SK-N-SH treated with all-trans-retinoic acid at 6 μM for 48 hours (cell line): ENCODE data around the gene ORM1.

Experiments used
- ATAC-seq: fragments of 200-7000 bp; cut with Tn5 transposase; 3 replicates; pipeline ENCODE4 v1.9.1; 2020; ENCODE audit warnings: mild to moderate bottlenecking, moderate library complexity
- ARNTL ChIP-seq: fragments of 450-650 bp; formaldehyde crosslinking; IDR thresholded peaks from 2 replicates; pipeline ENCODE4 v1.5.0; 2020; ENCODE audit warnings: low read depth, mild to moderate bottlenecking, moderate library complexity, borderline replicate concordance
- BACH2 ChIP-seq: fragments of 250-450 bp; sonication (Bioruptor Pico); IDR thresholded peaks from 2 replicates; pipeline ENCODE4 v1.9.0; 2021; ENCODE audit warnings: mild to moderate bottlenecking, borderline replicate concordance
- CSDC2 ChIP-seq: fragments of 250-450 bp; sonication (Bioruptor Pico); IDR thresholded peaks from 2 replicates; pipeline ENCODE4 v1.5.0; 2020; ENCODE audit warnings: mild to moderate bottlenecking, moderate library complexity
- GLIS3 ChIP-seq: fragments of 250-450 bp; sonication (Bioruptor Pico); IDR thresholded peaks from 2 replicates; pipeline ENCODE4 v1.5.0; 2020; ENCODE audit warnings: mild to moderate bottlenecking, moderate library complexity
- ISL1 ChIP-seq: fragments of 250-450 bp; sonication (Bioruptor Pico); IDR thresholded peaks from 2 replicates; pipeline ENCODE4 v2.1.2; 2022; ENCODE audit warnings: mild to moderate bottlenecking, moderate library complexity
- OSR1 ChIP-seq: fragments of 250-450 bp; sonication (Bioruptor Pico); IDR thresholded peaks from 2 replicates; pipeline ENCODE4 v1.8.0; 2022; ENCODE audit warnings: moderate library complexity, mild to moderate bottlenecking, inconsistent platforms
- PPARA ChIP-seq: fragments of 250-450 bp; sonication (Bioruptor Pico); IDR thresholded peaks from 2 replicates; pipeline ENCODE4 v1.5.0; 2020; ENCODE audit warnings: mild to moderate bottlenecking, borderline replicate concordance
- RARB ChIP-seq: fragments of 250-450 bp; sonication (Bioruptor Pico); IDR thresholded peaks from 2 replicates; pipeline ENCODE4 v1.8.0; 2021; ENCODE audit warnings: mild to moderate bottlenecking, moderate library complexity
- SNAI2 ChIP-seq: fragments of 250-450 bp; sonication (Bioruptor Pico); IDR thresholded peaks from 2 replicates; pipeline ENCODE4 v1.5.0; 2020; ENCODE audit warnings: mild to moderate bottlenecking, moderate library complexity
- TCF4 ChIP-seq: fragments of 250-450 bp; sonication (Bioruptor Pico); IDR thresholded peaks from 2 replicates; pipeline ENCODE4 v1.8.0; 2021; ENCODE audit warnings: mild to moderate bottlenecking, moderate library complexity, borderline replicate concordance
- ZC3H10 ChIP-seq: fragments of 250-450 bp; sonication (Bioruptor Pico); IDR thresholded peaks from 2 replicates; pipeline ENCODE4 v1.5.1; 2021; ENCODE audit warnings: mild to moderate bottlenecking, moderate library complexity
- ZFP3 ChIP-seq: fragments of 250-450 bp; sonication (Bioruptor Pico); IDR thresholded peaks from 2 replicates; pipeline ENCODE4 v1.5.0; 2020; ENCODE audit warnings: mild to moderate bottlenecking, moderate library complexity
- ZNF70 ChIP-seq: fragments of 450-650 bp; formaldehyde crosslinking; IDR thresholded peaks from 2 replicates; pipeline ENCODE4 v1.5.0; 2020; ENCODE audit warnings: mild to moderate bottlenecking, moderate library complexity
- ZNF8 ChIP-seq: fragments of 450-650 bp; formaldehyde crosslinking; IDR thresholded peaks from 2 replicates; pipeline ENCODE4 v1.5.0; 2020; ENCODE audit warnings: mild to moderate bottlenecking, moderate library complexity
- TF ChIP-seq, protein P1 (sequence below): fragments of 250-450 bp; sonication (Bioruptor Pico); IDR thresholded peaks from 2 replicates; pipeline ENCODE4 v1.8.0; 2020; ENCODE audit warnings: mild to moderate bottlenecking, moderate library complexity, borderline replicate concordance
- TF ChIP-seq, protein P2 (sequence below): fragments of 250-450 bp; sonication (Bioruptor Pico); IDR thresholded peaks from 2 replicates; pipeline ENCODE4 v1.5.1; 2020; ENCODE audit warnings: low read depth, mild to moderate bottlenecking, moderate library complexity
- TF ChIP-seq, protein P3 (sequence below): fragments of 250-450 bp; sonication (Bioruptor Pico); IDR thresholded peaks from 2 replicates; pipeline ENCODE4 v1.5.1; 2021; ENCODE audit warnings: mild to moderate bottlenecking, moderate library complexity
- TF ChIP-seq, protein P4 (sequence below): fragments of 250-450 bp; sonication (Bioruptor Pico); IDR thresholded peaks from 2 replicates; pipeline ENCODE4 v1.5.0; 2020; ENCODE audit warnings: mild to moderate bottlenecking, moderate library complexity

ORM1 gene

DNA sequence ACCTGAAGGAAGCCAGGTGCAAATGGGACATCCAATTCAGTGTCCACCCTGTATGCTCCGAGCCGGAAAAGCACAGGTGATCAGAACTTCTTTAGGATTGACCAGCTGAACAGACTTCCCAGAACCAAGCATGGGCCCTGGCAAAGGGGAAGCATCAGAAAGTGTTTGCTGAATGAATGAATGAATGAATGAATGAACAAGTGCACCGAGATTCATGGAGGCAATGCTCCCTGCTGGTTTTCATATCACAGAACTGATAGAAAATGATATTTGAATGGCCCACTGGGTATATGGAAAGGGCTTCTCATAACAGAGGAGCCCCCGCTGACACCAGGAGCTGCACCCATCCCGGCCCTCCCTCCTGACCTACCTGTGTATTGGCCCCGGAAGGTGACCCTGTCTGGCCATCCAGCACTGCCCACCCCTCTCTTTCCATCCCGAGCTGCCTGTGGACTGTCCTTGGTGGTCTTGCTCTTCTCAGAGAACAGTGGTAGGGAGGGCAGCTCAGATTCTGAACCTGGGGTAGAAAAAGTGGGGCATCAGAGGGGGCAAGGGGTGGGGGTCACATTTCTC lies 22.7 kb downstream of the ORM1 start:
- no peak for ATAC-seq
- TF ChIP-seq, protein P1, sequence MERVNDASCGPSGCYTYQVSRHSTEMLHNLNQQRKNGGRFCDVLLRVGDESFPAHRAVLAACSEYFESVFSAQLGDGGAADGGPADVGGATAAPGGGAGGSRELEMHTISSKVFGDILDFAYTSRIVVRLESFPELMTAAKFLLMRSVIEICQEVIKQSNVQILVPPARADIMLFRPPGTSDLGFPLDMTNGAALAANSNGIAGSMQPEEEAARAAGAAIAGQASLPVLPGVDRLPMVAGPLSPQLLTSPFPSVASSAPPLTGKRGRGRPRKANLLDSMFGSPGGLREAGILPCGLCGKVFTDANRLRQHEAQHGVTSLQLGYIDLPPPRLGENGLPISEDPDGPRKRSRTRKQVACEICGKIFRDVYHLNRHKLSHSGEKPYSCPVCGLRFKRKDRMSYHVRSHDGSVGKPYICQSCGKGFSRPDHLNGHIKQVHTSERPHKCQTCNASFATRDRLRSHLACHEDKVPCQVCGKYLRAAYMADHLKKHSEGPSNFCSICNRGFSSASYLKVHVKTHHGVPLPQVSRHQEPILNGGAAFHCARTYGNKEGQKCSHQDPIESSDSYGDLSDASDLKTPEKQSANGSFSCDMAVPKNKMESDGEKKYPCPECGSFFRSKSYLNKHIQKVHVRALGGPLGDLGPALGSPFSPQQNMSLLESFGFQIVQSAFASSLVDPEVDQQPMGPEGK = no peak
- TF ChIP-seq, protein P2, sequence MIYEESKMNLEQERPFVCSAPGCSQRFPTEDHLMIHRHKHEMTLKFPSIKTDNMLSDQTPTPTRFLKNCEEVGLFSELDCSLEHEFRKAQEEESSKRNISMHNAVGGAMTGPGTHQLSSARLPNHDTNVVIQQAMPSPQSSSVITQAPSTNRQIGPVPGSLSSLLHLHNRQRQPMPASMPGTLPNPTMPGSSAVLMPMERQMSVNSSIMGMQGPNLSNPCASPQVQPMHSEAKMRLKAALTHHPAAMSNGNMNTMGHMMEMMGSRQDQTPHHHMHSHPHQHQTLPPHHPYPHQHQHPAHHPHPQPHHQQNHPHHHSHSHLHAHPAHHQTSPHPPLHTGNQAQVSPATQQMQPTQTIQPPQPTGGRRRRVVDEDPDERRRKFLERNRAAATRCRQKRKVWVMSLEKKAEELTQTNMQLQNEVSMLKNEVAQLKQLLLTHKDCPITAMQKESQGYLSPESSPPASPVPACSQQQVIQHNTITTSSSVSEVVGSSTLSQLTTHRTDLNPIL (CRISPR knock-in tag) = no peak

DNA sequence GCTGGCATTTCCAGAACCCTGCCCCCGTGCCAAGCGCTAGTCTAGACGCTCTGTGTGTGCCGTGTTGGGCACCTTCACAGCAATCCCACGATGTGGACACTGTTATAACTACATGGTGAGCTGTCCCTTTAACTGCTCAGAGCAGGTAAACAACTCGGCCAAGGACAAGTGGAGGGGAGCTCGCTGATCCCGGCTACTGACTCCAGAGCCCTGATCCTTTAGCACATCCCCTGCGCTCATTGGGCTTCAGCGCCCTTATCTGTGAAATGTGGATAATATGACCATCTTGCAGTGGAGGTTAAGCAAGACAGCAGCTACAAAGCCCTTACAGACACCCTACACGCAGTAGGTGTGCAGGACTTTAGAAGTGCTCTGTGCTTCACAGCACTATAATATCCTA lies 23.2 kb downstream of the ORM1 start:
- TF ChIP-seq RARB (CRISPR knock-in tag) = no peak
- no peak for TF ChIP-seq TCF4
- no peak for TF ChIP-seq SNAI2
- TF ChIP-seq CSDC2 = no peak
- TF ChIP-seq, protein P3, sequence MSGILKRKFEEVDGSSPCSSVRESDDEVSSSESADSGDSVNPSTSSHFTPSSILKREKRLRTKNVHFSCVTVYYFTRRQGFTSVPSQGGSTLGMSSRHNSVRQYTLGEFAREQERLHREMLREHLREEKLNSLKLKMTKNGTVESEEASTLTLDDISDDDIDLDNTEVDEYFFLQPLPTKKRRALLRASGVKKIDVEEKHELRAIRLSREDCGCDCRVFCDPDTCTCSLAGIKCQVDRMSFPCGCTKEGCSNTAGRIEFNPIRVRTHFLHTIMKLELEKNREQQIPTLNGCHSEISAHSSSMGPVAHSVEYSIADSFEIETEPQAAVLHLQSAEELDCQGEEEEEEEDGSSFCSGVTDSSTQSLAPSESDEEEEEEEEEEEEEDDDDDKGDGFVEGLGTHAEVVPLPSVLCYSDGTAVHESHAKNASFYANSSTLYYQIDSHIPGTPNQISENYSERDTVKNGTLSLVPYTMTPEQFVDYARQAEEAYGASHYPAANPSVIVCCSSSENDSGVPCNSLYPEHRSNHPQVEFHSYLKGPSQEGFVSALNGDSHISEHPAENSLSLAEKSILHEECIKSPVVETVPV (CRISPR knock-in tag) = no peak
- TF ChIP-seq ZC3H10 = no peak
- no peak for TF ChIP-seq ARNTL
- no peak for TF ChIP-seq BACH2 (CRISPR knock-in tag)
- no peak for TF ChIP-seq OSR1 (CRISPR knock-in tag)
- no peak for ATAC-seq

DNA sequence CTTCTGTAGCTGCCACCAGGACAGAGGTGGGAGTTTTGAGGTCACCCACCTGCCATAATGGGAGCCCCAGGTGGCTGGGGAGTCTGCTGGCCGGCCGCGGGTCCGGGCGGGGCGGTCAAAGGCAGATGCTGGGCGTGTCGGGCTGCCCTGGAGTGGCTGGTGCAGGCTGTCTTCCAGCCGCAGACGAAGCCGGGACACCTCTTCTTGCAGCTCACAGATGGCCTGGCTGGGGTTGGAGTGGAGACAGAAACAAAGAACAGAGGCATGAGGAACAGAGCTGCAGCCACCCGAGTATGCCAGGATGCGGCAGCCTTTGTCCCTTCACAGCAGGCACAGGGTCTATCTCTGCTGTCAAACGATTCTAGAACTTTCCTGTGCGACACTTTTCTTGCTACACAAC lies 24.8 kb downstream of the ORM1 start:
- no peak for ATAC-seq
- TF ChIP-seq, protein P3 (CRISPR knock-in tag) = no peak
- TF ChIP-seq, protein P1 = no peak
- TF ChIP-seq ZNF70 (CRISPR knock-in tag) (no peak), OSR1 (CRISPR knock-in tag) (no peak), GLIS3 (no peak), TCF4 (no peak), ZFP3 (CRISPR knock-in tag) (no peak)
- TF ChIP-seq, protein P2 (CRISPR knock-in tag) = no peak

DNA sequence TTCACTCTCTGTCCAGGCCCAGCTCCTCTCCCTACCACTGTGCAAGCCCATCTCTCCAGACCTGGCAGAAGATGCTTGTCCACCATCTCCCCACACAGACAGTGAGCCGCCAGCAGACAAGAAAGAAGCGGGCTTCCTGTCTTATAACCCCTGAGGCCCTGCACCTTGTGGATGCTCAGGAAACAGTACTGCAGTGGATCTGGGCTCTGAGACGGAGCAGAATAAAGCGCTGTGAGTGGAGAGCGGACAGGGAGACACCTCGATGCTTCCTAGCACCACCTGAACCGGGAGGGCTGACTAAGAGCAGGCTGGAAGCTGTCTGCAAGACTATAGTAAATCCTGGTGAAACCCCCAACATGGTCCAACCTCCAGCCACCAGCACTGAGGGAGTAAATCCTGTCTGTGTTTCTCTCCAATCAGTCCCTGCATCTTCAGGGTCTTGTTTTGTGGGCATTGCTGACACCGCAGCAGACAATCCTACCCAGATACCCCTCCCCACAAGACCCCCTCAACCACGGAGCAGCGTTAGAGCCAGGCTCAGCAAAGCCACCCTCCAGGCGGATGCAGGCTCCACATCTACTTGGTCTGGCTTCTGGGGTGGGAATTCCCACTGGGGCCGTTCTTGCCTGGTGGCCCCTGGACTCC lies 25.5 kb downstream of the ORM1 start:
- peak; percentile 3 for ATAC-seq
- TF ChIP-seq PPARA (CRISPR knock-in tag) (no peak), ARNTL (no peak), SNAI2 (no peak), ISL1 (CRISPR knock-in tag) (no peak), TCF4 (no peak), ZC3H10 (no peak), ZNF8 (CRISPR knock-in tag) (no peak), ZNF70 (CRISPR knock-in tag) (no peak), CSDC2 (no peak), RARB (CRISPR knock-in tag) (no peak), GLIS3 (no peak)
- TF ChIP-seq, protein P4, sequence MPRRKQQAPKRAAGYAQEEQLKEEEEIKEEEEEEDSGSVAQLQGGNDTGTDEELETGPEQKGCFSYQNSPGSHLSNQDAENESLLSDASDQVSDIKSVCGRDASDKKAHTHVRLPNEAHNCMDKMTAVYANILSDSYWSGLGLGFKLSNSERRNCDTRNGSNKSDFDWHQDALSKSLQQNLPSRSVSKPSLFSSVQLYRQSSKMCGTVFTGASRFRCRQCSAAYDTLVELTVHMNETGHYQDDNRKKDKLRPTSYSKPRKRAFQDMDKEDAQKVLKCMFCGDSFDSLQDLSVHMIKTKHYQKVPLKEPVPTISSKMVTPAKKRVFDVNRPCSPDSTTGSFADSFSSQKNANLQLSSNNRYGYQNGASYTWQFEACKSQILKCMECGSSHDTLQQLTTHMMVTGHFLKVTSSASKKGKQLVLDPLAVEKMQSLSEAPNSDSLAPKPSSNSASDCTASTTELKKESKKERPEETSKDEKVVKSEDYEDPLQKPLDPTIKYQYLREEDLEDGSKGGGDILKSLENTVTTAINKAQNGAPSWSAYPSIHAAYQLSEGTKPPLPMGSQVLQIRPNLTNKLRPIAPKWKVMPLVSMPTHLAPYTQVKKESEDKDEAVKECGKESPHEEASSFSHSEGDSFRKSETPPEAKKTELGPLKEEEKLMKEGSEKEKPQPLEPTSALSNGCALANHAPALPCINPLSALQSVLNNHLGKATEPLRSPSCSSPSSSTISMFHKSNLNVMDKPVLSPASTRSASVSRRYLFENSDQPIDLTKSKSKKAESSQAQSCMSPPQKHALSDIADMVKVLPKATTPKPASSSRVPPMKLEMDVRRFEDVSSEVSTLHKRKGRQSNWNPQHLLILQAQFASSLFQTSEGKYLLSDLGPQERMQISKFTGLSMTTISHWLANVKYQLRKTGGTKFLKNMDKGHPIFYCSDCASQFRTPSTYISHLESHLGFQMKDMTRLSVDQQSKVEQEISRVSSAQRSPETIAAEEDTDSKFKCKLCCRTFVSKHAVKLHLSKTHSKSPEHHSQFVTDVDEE (CRISPR knock-in tag) = no peak
- TF ChIP-seq, protein P1 = no peak
- TF ChIP-seq, protein P2 (CRISPR knock-in tag) = no peak
